Trophoblast cell (in vitro differentiated cells and primary cell): ENCODE measurements around the gene IQCM.

ENCODE experiments used
- DNase-seq, 2 donors: peaks; one replicate each; pipeline ENCODE4 v3.0.0-alpha.2; 2016
- H2AFZ ChIP-seq: 2 replicates; pipeline ENCODE4 v1.6.1; 2013; ENCODE audit warnings: low read length, moderate library complexity, mild to moderate bottlenecking; ENCODE audit not compliant: insufficient read depth, poor library complexity
- H2AK5ac ChIP-seq: 2 replicates; pipeline ENCODE4 v1.6.1; 2013; ENCODE audit warnings: mild to moderate bottlenecking, low read length
- H2BK120ac ChIP-seq: 2 replicates; pipeline ENCODE4 v1.6.1; 2013; ENCODE audit warnings: low read length, mild to moderate bottlenecking, moderate library complexity; ENCODE audit not compliant: insufficient read depth, poor library complexity
- H2BK12ac ChIP-seq: 2 replicates; pipeline ENCODE4 v1.6.1; 2013; ENCODE audit warnings: mild to moderate bottlenecking, low read length, moderate library complexity
- H2BK5ac ChIP-seq: 2 replicates; pipeline ENCODE4 v1.6.1; 2013; ENCODE audit warnings: low read length, low read depth, moderate library complexity, mild to moderate bottlenecking; ENCODE audit not compliant: poor library complexity
- H3K14ac ChIP-seq: 2 replicates; pipeline ENCODE4 v1.6.1; 2013; ENCODE audit warnings: mild to moderate bottlenecking, low read length
- H3K18ac ChIP-seq: 2 replicates; pipeline ENCODE4 v1.6.1; 2013; ENCODE audit warnings: mild to moderate bottlenecking, low read length
- H3K23ac ChIP-seq: 2 replicates; pipeline ENCODE4 v1.6.1; 2013; ENCODE audit warnings: low read length
- H3K27ac ChIP-seq: 2 replicates; pipeline ENCODE4 v1.5.1; 2013; ENCODE audit warnings: low read depth, mild to moderate bottlenecking, inconsistent platforms, low read length, moderate library complexity
- H3K27me3 ChIP-seq: 2 replicates; pipeline ENCODE4 v1.6.1; 2013; ENCODE audit warnings: inconsistent platforms, mild to moderate bottlenecking, low read length, moderate library complexity; ENCODE audit not compliant: insufficient read depth
- H3K36me3 ChIP-seq, 2 experiments: 1 replicate in 1 of 2; 2 replicates in 1 of 2; pipeline ENCODE4 v1.6.1; 2013; ENCODE audit warnings: low read length in 2 of 2, mild to moderate bottlenecking in 2 of 2, moderate library complexity in 1 of 2; ENCODE audit not compliant: insufficient read depth in 2 of 2, control insufficient read depth in 1 of 2
- H3K4ac ChIP-seq: 2 replicates; pipeline ENCODE4 v1.6.1; 2013; ENCODE audit warnings: low read depth, mild to moderate bottlenecking, low read length, moderate library complexity
- H3K4me1 ChIP-seq, 2 experiments: 1 replicate in 1 of 2; 2 replicates in 1 of 2; pipeline ENCODE4 v1.6.1; 2013; ENCODE audit warnings: low read length in 2 of 2, mild to moderate bottlenecking in 2 of 2, moderate library complexity in 1 of 2; ENCODE audit not compliant: insufficient read depth in 2 of 2, control insufficient read depth in 1 of 2
- H3K4me2 ChIP-seq: 2 replicates; pipeline ENCODE4 v1.6.1; 2013; ENCODE audit warnings: inconsistent platforms, mild to moderate bottlenecking, low read length, moderate library complexity
- H3K4me3 ChIP-seq: 2 replicates; pipeline ENCODE4 v1.5.1; 2013; ENCODE audit warnings: mild to moderate bottlenecking, low read depth, low read length, inconsistent platforms
- H3K79me1 ChIP-seq: one replicate; pipeline ENCODE4 v1.6.1; 2013; ENCODE audit warnings: low read length
- H3K79me2 ChIP-seq: 2 replicates; pipeline ENCODE4 v1.6.1; 2013; ENCODE audit warnings: low read length, mild to moderate bottlenecking; ENCODE audit not compliant: control insufficient read depth, insufficient read depth, poor library complexity
- H3K9ac ChIP-seq: 2 replicates; pipeline ENCODE4 v1.6.1; 2013; ENCODE audit warnings: mild to moderate bottlenecking, low read length
- H3K9me3 ChIP-seq: 2 replicates; pipeline ENCODE4 v1.6.1; 2013; ENCODE audit warnings: low read depth, mild to moderate bottlenecking, control low read depth, inconsistent platforms, low read length; ENCODE audit not compliant: insufficient read depth
- H4K12ac ChIP-seq: 2 replicates; pipeline ENCODE4 v1.6.1; 2013; ENCODE audit warnings: low read depth, mild to moderate bottlenecking, low read length, moderate library complexity
- H4K8ac ChIP-seq: 2 replicates; pipeline ENCODE4 v1.6.1; 2013; ENCODE audit warnings: low read depth, mild to moderate bottlenecking, low read length, moderate library complexity
- H4K91ac ChIP-seq: one replicate; pipeline ENCODE4 v1.6.1; 2013; ENCODE audit warnings: low read depth, mild to moderate bottlenecking, low read length, moderate library complexity
- WGBS: extraction: QIAGEN DNeasy Blood & Tissue Kit; methylation state at CpG from one replicate; pipeline ENCODE4 v1.1.7; 2013; ENCODE audit warnings: missing lambda C conversion rate; ENCODE audit not compliant: insufficient read length, insufficient coverage; ENCODE audit errors: extremely low coverage; 5-methylcytosine and 5-hydroxymethylcytosine counted together

The IQCM gene

GRCh38 chr4:149521611-149522425, 293.8 kb downstream of the IQCM start:
- no peak overlapping the region for H3K4me3 ChIP-seq
- no peaks in the 10 kb centered on the region for H3K9me3 ChIP-seq
- H3K27me3 ChIP-seq = no peaks in the 10 kb centered on the region
- H3K23ac ChIP-seq = no peak overlapping the region
- no peak overlapping the region for H3K9ac ChIP-seq
- no peak overlapping the region for H4K8ac ChIP-seq
- H3K18ac ChIP-seq = no peak overlapping the region
- H2AFZ ChIP-seq = no peak overlapping the region
- H3K79me1 ChIP-seq = no peaks in the 10 kb centered on the region
- H2BK5ac ChIP-seq = no peak overlapping the region
- H4K12ac ChIP-seq = no peak overlapping the region
- no peak overlapping the region for H2AK5ac ChIP-seq
- no peaks in the 10 kb centered on the region for H3K79me2 ChIP-seq
- no peak overlapping the region for H2BK12ac ChIP-seq
- no peak overlapping the region for H2BK120ac ChIP-seq
- no peak for DNase-seq
- WGBS = no CpG with 5 or more reads among the region's 3 CpGs
- no peak overlapping the region for H3K14ac ChIP-seq
- H4K91ac ChIP-seq = no peak overlapping the region
- no peak overlapping the region for H3K27ac ChIP-seq
- H3K4me1 ChIP-seq = no peaks in the 10 kb centered on the region
- no peaks in the 10 kb centered on the region for H3K36me3 ChIP-seq
- no peak overlapping the region for H3K4me2 ChIP-seq
- H3K4ac ChIP-seq = no peak overlapping the region

DNA sequence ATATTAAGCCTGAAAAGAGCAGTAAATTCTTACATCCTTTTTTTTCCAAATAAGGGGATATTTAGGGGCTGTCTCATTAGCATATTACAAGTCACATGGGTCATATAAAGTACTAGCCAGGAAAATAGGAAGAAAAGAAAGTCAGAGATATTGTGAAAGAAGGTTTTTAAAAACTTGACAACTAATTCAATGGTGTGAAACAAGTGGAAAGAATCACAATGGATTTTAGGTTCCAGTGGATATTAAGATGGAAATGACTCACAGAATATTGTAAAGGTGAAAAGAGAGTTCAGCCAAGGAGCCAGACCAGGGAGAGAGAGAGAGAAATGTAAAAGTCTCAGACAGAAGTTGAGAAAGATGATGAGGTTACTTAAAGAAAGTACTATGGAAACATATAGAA, 297.2 kb downstream of the IQCM start:
- no peak overlapping the region for H4K8ac ChIP-seq
- no peak overlapping the region for H3K27ac ChIP-seq
- no peaks in the 10 kb centered on the region for H3K9me3 ChIP-seq
- H3K4me1 ChIP-seq = no peaks in the 10 kb centered on the region
- no peak for DNase-seq
- no peak overlapping the region for H3K4me3 ChIP-seq
- no peaks in the 10 kb centered on the region for H3K79me1 ChIP-seq
- H4K91ac ChIP-seq = no peak overlapping the region
- no peaks in the 10 kb centered on the region for H3K27me3 ChIP-seq
- no peak overlapping the region for H3K18ac ChIP-seq
- no peak overlapping the region for H3K4ac ChIP-seq
- H2BK12ac ChIP-seq = no peak overlapping the region
- H3K36me3 ChIP-seq = no peaks in the 10 kb centered on the region
- no peak overlapping the region for H4K12ac ChIP-seq
- H2BK120ac ChIP-seq = no peak overlapping the region
- no peak overlapping the region for H3K23ac ChIP-seq
- no peak overlapping the region for H2BK5ac ChIP-seq
- H3K14ac ChIP-seq = no peak overlapping the region
- H3K4me2 ChIP-seq = no peak overlapping the region
- no peak overlapping the region for H2AK5ac ChIP-seq
- no peak overlapping the region for H3K9ac ChIP-seq
- H2AFZ ChIP-seq = no peak overlapping the region
- H3K79me2 ChIP-seq = no peaks in the 10 kb centered on the region

GRCh38 chr4:149513081-149513480, 302.6 kb downstream of the IQCM start:
- Histone ChIP-seq H3K9ac (no peak overlapping the region), H3K23ac (no peak overlapping the region), H3K27ac (no peak overlapping the region), H3K36me3 (no peaks in the 10 kb centered on the region), H4K8ac (no peak overlapping the region), H2BK120ac (no peak overlapping the region), H3K4me1 (no peaks in the 10 kb centered on the region), H3K9me3 (no peaks in the 10 kb centered on the region), H2AK5ac (no peak overlapping the region), H2BK12ac (no peak overlapping the region), H3K79me1 (no peaks in the 10 kb centered on the region), H4K12ac (no peak overlapping the region), H3K14ac (no peak overlapping the region), H3K18ac (no peak overlapping the region), H2AFZ (no peak overlapping the region), H3K4me2 (no peak overlapping the region), H4K91ac (no peak overlapping the region), H3K4ac (no peak overlapping the region), H3K4me3 (no peak overlapping the region), H3K79me2 (no peaks in the 10 kb centered on the region), H3K27me3 (no peaks in the 10 kb centered on the region), H2BK5ac (no peak overlapping the region)
- no peak for DNase-seq

DNA sequence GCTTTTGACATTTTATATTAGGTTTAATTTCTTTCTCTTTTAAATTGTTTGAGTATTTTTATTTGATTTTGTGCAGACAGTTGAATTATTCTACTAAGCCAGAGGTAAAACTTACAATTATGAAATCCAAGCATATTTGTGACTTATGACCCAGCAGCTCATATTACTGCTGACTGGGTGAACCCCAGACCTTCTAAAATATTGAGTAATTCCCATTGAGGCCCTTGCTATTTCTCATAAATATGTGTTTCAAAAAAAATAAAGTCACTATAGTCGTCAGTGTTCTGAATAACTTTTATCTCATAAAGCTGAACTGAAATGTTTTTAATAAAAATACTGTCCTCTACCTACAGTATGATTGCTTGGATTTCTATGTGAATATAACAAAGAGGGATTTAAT, 303.1 kb downstream of the IQCM start:
- Histone ChIP-seq H3K18ac (no peak overlapping the region), H2AFZ (no peak overlapping the region), H4K8ac (no peak overlapping the region), H2AK5ac (no peak overlapping the region), H3K9me3 (no peaks in the 10 kb centered on the region), H2BK12ac (no peak overlapping the region), H3K4me2 (no peak overlapping the region), H3K23ac (no peak overlapping the region), H3K4me3 (no peak overlapping the region), H2BK5ac (no peak overlapping the region), H3K14ac (no peak overlapping the region), H3K4ac (no peak overlapping the region), H3K27ac (no peak overlapping the region), H3K27me3 (no peaks in the 10 kb centered on the region), H3K79me1 (no peaks in the 10 kb centered on the region), H4K12ac (no peak overlapping the region), H4K91ac (no peak overlapping the region), H3K79me2 (no peaks in the 10 kb centered on the region), H2BK120ac (no peak overlapping the region), H3K9ac (no peak overlapping the region), H3K4me1 (no peaks in the 10 kb centered on the region), H3K36me3 (no peaks in the 10 kb centered on the region)
- no CpG with 5 or more reads among the region's 1 CpG for WGBS
- no peak for DNase-seq
